Measurements from ENCODE around the gene A4GALT. TPM values are rescaled to one million over a fixed set of nuclear protein-coding genes. Genes with fewer than 3 reads are reported as not detected.
"Not testable (repeated sequence)": the region's sequence is repeated elsewhere in the genome, so short reads cannot be mapped to it uniquely, and the experiment has no call there.

The A4GALT gene
- total RNA-seq, 6 donors from 2014 or later: 7.7 to 30.0 (median 16.1) TPM

DNA sequence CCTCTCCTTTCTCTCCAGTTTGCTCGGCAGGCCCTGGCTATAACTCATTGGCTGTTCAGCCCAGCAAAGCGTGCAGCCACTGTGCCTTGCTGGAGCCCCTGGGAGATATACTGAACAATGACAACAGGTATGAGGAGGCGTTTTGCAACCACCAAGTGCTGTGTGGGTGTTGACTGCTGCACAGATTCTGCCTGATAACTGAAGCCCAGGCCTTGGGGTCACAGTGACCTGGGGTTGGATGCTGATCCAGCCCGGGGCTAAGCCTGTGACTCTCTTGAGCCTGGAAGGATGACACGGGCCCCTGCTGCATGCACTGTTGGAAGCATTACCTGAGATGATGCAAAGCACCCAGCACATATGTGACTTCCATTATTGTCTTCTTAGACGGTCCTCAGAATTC, 13.7 kb upstream of the A4GALT start:
- ATAC-seq (ENCODE audit: low FRiP score in 2 of 2): no peak
- H3K36me3 ChIP-seq: no peaks in the 10 kb centered on the region
- DNase-seq: no peak
- TF ChIP-seq POLR2A (IDR thresholded peaks at IDR 0.05) (no peak), POLR2AphosphoS5 (IDR thresholded peaks at IDR 0.05) (no peak), EP300 (IDR thresholded peaks at IDR 0.05) (no peak), CTCF (IDR thresholded peaks at IDR 0.05) (no peak)
- H3K4me1 ChIP-seq: no peaks in the 10 kb centered on the region
- 74 to 84% methylated on average over 6 of the region's 6 CpGs for WGBS, 2 donors
- H3K9me3 ChIP-seq: no peaks in the 10 kb centered on the region
- H3K4me3 ChIP-seq: no peak overlapping the region
- no peaks in the 10 kb centered on the region for H3K27me3 ChIP-seq
- H3K27ac ChIP-seq: no peak overlapping the region

DNA sequence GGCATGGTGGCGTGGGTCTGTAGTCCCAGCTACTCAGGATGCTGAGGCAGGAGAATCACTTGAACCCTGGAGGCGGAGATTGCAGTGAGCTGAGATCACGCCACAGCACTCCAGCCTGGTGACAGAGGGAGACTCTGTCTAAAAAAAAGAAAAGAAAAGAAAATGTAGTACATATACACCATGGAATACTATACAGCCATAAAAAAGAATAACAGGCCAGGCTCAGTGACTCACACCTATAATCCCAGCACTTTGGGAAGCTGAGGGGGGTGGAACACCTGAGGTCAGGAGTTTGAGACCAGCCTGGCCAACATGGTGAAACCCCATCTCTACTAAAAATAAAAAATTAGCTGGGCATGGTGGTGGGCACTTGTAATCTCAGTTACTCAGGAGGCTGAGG, 12.7 kb upstream of the A4GALT start:
- H3K4me3 ChIP-seq; DNase-seq; H3K27ac ChIP-seq; H3K9me3 ChIP-seq; H3K36me3 ChIP-seq; H3K27me3 ChIP-seq; ATAC-seq (ENCODE audit: low FRiP score in 2 of 2); H3K4me1 ChIP-seq: not testable (repeated sequence)
- 76 to 87% methylated on average over 3 of the region's 3 CpGs for WGBS, 2 donors

DNA sequence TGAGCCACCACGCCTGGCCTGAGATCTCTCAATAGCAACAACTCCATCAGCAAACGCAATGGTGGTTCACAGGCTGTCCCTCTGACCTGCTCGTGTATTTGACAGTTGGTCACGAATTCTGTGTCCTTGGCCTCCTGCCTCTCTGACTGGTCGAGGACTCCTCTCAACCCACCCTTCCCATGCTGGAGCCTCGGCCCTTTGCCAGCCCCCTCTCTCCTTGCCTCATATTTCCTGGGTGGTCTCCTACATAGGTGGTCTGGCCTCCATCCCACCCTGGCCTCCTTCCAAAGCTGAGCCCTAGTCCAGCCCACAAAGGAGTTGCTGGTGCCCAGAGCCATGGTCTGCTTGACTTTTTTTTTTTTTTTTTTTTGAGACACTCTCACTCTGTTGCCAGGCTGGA, 11.4 kb upstream of the A4GALT start:
- no peak for DNase-seq
- no peaks in the 10 kb centered on the region for H3K36me3 ChIP-seq
- no peak overlapping the region for H3K4me3 ChIP-seq
- 70 to 82% methylated on average over 6 of the region's 6 CpGs for WGBS, 2 donors
- H3K27ac ChIP-seq: no peak overlapping the region
- peaks cover 0 to 2% (median 0%) of the 10 kb centered on the region in 4 donors for H3K4me1 ChIP-seq
- no peak for ATAC-seq (ENCODE audit: low FRiP score in 2 of 2)
- no peaks in the 10 kb centered on the region for H3K9me3 ChIP-seq
- H3K27me3 ChIP-seq: no peaks in the 10 kb centered on the region
- no peak for TF ChIP-seq CTCF (IDR thresholded peaks at IDR 0.05)
- no peak for TF ChIP-seq POLR2A (IDR thresholded peaks at IDR 0.05)
- no peak for TF ChIP-seq POLR2AphosphoS5 (IDR thresholded peaks at IDR 0.05)
- TF ChIP-seq EP300 (IDR thresholded peaks at IDR 0.05): no peak

DNA sequence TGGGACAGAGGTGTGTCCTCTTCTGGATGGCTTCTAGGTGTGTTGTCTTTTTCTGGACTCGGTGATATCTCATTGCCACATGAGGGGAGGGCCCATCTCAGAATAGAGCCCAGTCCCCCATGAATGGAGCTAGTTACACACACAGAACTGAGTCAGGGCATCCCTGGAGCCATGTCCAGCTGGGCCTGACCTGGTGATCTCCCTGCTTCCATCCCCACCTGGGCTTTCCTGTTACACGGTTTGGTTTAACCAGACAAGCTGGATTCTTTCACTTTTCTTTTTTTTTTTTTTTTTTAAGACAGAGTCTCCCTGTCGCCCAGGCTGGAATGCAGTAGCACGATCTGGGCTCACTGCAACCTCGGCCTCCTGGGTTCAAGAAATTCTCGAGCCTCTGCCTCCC, 6.1 kb upstream of the A4GALT start:
- Histone ChIP-seq H3K36me3 (no peaks in the 10 kb centered on the region), H3K4me1 (peaks cover 0 to 2% (median 0%) of the 10 kb centered on the region in 4 donors), H3K9me3 (no peaks in the 10 kb centered on the region), H3K27me3 (no peaks in the 10 kb centered on the region), H3K4me3 (no peak overlapping the region), H3K27ac (no peak overlapping the region)
- no peak for ATAC-seq (ENCODE audit: low FRiP score in 2 of 2)
- 73 to 92% methylated on average over 5 to 6 of the region's 6 CpGs for WGBS, 2 donors
- DNase-seq: no peak
- TF ChIP-seq POLR2AphosphoS5 (IDR thresholded peaks at IDR 0.05) (no peak), EP300 (IDR thresholded peaks at IDR 0.05) (no peak)

- WGBS, 2 donors: 53 to 65% methylated on average over 6 of the region's 6 CpGs
- ATAC-seq (ENCODE audit: low FRiP score in 2 of 2) (no peak), DNase-seq (no peak)
- no peak overlapping the region for H3K27ac ChIP-seq
- no peaks in the 10 kb centered on the region for H3K9me3 ChIP-seq
- H3K36me3 ChIP-seq: no peaks in the 10 kb centered on the region
- peaks cover 0 to 9% (median 3%) of the 10 kb centered on the region in 4 donors for H3K4me1 ChIP-seq
- H3K4me3 ChIP-seq: no peak overlapping the region
- peaks cover 0 to 9% (median 0%) of the 10 kb centered on the region in 4 donors for H3K27me3 ChIP-seq
- TF ChIP-seq CTCF (IDR thresholded peaks at IDR 0.05) (no peak), POLR2A (IDR thresholded peaks at IDR 0.05) (no peak), EP300 (IDR thresholded peaks at IDR 0.05) (no peak), POLR2AphosphoS5 (IDR thresholded peaks at IDR 0.05) (no peak)
These were observed 5.1 kb upstream of the A4GALT start for GRCh38 chr22:42725606-42726355.

DNA sequence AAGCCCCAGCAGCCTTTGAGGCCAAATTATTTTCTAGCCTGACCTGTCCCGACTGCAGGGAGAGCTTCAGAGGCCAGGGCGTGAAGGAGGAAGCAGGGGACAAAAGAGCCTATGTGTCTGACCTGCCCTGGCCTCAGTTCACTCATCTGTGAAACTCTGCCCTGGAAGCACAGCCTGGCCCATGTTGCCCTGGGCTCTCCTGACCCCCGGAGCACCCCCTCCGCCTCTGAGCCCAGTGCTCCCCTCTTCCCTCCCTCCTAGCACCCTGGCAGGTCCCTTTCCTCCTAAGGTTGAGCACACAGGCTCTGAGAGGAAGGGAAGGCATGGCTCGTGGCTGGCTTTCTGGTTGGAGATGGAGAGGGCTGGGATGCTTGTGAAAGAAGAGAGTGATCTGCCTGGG, 3.4 kb upstream of the A4GALT start:
- peaks cover 0 to 15% (median 0%) of the 10 kb centered on the region in 4 donors for H3K27me3 ChIP-seq

More for the DNA sequence above, 3.4 kb upstream of the A4GALT start:
- Histone ChIP-seq H3K27ac (no peak overlapping the region), H3K4me1 (peaks cover 4 to 20% (median 14%) of the 10 kb centered on the region in 4 donors), H3K9me3 (no peaks in the 10 kb centered on the region), H3K36me3 (no peaks in the 10 kb centered on the region), H3K4me3 (no peak overlapping the region)
- TF ChIP-seq CTCF (IDR thresholded peaks at IDR 0.05) (no peak), POLR2AphosphoS5 (IDR thresholded peaks at IDR 0.05) (no peak), EP300 (IDR thresholded peaks at IDR 0.05) (no peak), POLR2A (IDR thresholded peaks at IDR 0.05) (no peak)
- ATAC-seq (ENCODE audit: low FRiP score in 2 of 2) (no peak), DNase-seq (no peak)
- WGBS, 2 donors: 67 to 79% methylated on average over 3 to 5 of the region's 5 CpGs
